Kidney (tissue), 14 donors: Measurements from ENCODE around the gene CWC22. TPM values are rescaled to one million over a fixed set of nuclear protein-coding genes. Genes with fewer than 3 reads are reported as not detected.

ENCODE experiments used
- DNase-seq, 5 donors: peaks; one replicate each; pipeline ENCODE4 v3.0.0-alpha.2; 2013 to 2020
- FAIRE-seq: peaks from 2 replicates; lab custom pipeline; 2012; peaks lifted over from hg19 to GRCh38; lab: Jason Lieb, UNC
- H3K27ac ChIP-seq, 2 donors: one replicate each; pipeline ENCODE4 v1.7.0; 2013; ENCODE audit warnings: low read depth in 2 of 2, low read length in 2 of 2, inconsistent platforms in 1 of 2
- H3K27me3 ChIP-seq: one replicate; pipeline ENCODE4 v1.7.1; 2013; ENCODE audit warnings: low read length, inconsistent platforms; ENCODE audit not compliant: control insufficient read depth, insufficient read depth
- H3K36me3 ChIP-seq, 3 donors: one replicate each; pipeline versions ENCODE4 v1.7.0 to v1.7.1; 2013; ENCODE audit warnings: low read length in 3 of 3, control low read depth in 1 of 3, inconsistent platforms in 1 of 3; ENCODE audit not compliant: insufficient read depth in 3 of 3, control insufficient read depth in 2 of 3
- H3K4me1 ChIP-seq, 3 donors: one replicate each; pipeline versions ENCODE4 v1.7.0 to v1.7.1; 2013; ENCODE audit warnings: low read length in 3 of 3, inconsistent platforms in 1 of 3, low read depth in 1 of 3; ENCODE audit not compliant: control insufficient read depth in 2 of 3, insufficient read depth in 2 of 3
- H3K4me3 ChIP-seq, 3 donors: one replicate each; pipeline versions ENCODE4 v1.7.0 to v1.8.1; 2013; ENCODE audit warnings: low read length in 3 of 3, control low read depth in 1 of 3, inconsistent platforms in 1 of 3
- H3K9ac ChIP-seq, 3 donors: one replicate each; pipeline versions ENCODE4 v1.7.0 to v1.7.1; 2013; ENCODE audit warnings: low read length in 3 of 3, control low read depth in 1 of 3, inconsistent platforms in 1 of 3
- H3K9me3 ChIP-seq, 3 donors: one replicate each; pipeline versions ENCODE4 v1.7.0 to v1.7.1; 2013; ENCODE audit warnings: low read length in 3 of 3, control low read depth in 1 of 3, inconsistent platforms in 1 of 3; ENCODE audit not compliant: control insufficient read depth in 2 of 3, insufficient read depth in 1 of 3
- intact Hi-C: fragments of 100-400 bp; cut with DNase I; formaldehyde crosslinking; loops from one replicate; pipeline ENCODE4 v1.11.1; 2022
- polyA plus RNA-seq: library from polyadenylated mRNA; stranded (reverse); fragments of 350-450 nt; fragmentation: Illumina TruSeq; extraction: RNeasy Lipid Tissue Mini Kit (QIAGEN cat#74804); gene quantifications from one replicate; pipeline ENCODE4 v1.2.3, GENCODE V29; 2014; ENCODE audit warnings: low read depth, low replicate concordance; ENCODE audit not compliant: insufficient read depth
- total RNA-seq: library from RNA; stranded (reverse); fragmentation: NEBNext Ultra II Directional; extraction: Animal tissue kit (Norgen Biotek cat#: 25700); gene quantifications from one replicate; pipeline ENCODE4 v1.2.1, GENCODE V29; 2021
- TF ChIP-seq, protein P1 (sequence below): IDR thresholded peaks from 3 replicates; pipeline ENCODE4 v1.5.1; 2012; ENCODE audit warnings: mild to moderate bottlenecking, moderate library complexity, borderline replicate concordance; ENCODE audit not compliant: insufficient read depth; ENCODE audit errors: extremely low read depth
- donor health status: control.
- donor health status: control.
- donor health status: control.
- donor health status: control.
- donor health status: control.
- donor health status: DM: yes; HTN: yes; CAD: no.
- donor health status: Normal renal cell carcinoma (clear cell type).

Gene CWC22
- total and polyA plus RNA-seq, 2 donors from 2014 or later = 10.3 to 20.6 TPM

DNA sequence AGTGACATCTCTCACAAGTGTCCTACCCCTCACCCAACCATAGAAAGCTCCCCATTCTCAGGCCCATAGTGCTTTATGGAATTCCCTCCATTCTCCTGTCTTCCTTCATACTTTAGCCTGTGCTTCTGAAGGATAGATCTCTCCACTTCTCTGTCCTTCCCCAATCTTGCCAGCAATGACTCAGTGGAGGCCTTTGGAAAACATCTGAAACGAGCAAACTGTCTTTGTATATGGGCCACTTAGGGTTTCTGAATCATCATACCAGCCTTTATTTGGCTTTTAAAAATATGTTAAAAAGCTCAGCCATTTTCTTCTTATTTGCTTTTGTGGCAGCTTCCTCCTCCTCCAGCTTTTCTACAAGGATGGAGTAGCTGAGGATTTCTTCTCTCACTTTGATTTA, 80.1 kb downstream of the CWC22 start:
- no peaks in the 10 kb centered on the region for H3K27me3 ChIP-seq
- no peaks in the 10 kb centered on the region for H3K4me1 ChIP-seq
- TF ChIP-seq, protein P1, sequence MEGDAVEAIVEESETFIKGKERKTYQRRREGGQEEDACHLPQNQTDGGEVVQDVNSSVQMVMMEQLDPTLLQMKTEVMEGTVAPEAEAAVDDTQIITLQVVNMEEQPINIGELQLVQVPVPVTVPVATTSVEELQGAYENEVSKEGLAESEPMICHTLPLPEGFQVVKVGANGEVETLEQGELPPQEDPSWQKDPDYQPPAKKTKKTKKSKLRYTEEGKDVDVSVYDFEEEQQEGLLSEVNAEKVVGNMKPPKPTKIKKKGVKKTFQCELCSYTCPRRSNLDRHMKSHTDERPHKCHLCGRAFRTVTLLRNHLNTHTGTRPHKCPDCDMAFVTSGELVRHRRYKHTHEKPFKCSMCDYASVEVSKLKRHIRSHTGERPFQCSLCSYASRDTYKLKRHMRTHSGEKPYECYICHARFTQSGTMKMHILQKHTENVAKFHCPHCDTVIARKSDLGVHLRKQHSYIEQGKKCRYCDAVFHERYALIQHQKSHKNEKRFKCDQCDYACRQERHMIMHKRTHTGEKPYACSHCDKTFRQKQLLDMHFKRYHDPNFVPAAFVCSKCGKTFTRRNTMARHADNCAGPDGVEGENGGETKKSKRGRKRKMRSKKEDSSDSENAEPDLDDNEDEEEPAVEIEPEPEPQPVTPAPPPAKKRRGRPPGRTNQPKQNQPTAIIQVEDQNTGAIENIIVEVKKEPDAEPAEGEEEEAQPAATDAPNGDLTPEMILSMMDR = no peak
- no peak overlapping the region for H3K9ac ChIP-seq
- H3K4me3 ChIP-seq = no peak overlapping the region
- H3K36me3 ChIP-seq = no peaks in the 10 kb centered on the region
- peaks cover 0 to 10% (median 4%) of the 10 kb centered on the region in 3 donors for H3K9me3 ChIP-seq
- intact Hi-C loops = no loop called here
- DNase-seq (no peak), FAIRE-seq (no peak)
- H3K27ac ChIP-seq = no peak overlapping the region

DNA sequence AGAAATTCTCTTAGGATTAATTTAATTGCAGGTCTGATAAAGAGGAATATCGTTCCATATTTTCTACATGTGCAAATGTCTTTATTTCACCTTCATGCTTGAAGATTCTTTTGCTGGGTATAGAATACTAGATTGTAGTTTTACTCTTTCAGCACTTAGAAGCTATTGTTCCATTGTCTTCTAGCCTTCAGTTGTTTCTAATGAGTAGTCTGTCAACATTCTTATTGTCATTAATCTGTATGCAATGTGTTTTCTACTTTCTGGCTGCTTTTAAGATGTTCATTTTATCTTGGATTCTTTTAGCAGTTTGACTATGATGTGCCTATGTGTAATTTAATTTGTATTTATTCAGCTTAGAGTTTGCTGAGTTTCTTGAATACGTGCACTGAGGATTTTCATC, 81.4 kb downstream of the CWC22 start:
- peaks cover 0 to 10% (median 4%) of the 10 kb centered on the region in 3 donors for H3K9me3 ChIP-seq
- TF ChIP-seq, protein P1 = no peak
- FAIRE-seq (no peak), DNase-seq (no peak)
- H3K4me1 ChIP-seq = no peaks in the 10 kb centered on the region
- H3K27me3 ChIP-seq = no peaks in the 10 kb centered on the region
- no peaks in the 10 kb centered on the region for H3K36me3 ChIP-seq
- no peak overlapping the region for H3K9ac ChIP-seq
- intact Hi-C loops = no loop called here
- H3K4me3 ChIP-seq = no peak overlapping the region
- no peak overlapping the region for H3K27ac ChIP-seq

DNA sequence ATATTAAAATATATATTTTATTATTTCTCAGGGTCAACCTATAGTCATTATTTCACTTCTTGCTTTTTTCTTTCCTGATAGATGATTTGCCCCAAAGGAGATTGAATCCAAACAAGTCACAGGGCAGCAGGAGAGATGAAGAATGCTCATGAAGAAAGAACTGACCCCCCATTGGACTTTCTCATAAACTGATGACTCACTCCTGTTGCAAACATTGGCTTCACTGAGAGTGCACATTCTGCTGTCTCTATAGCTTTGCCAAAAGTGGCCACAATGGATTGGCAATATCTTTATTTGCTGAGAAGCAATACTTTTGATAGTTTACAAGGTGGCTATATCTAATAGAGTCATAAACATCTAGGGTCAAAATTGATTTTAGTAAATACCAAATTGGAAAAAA, 89.8 kb downstream of the CWC22 start:
- no peak for FAIRE-seq
- intact Hi-C loops = no loop called here
- TF ChIP-seq, protein P1 = no peak
- no peak overlapping the region for H3K9ac ChIP-seq
- H3K36me3 ChIP-seq = no peaks in the 10 kb centered on the region
- DNase-seq = no peak
- H3K27ac ChIP-seq = no peak overlapping the region
- H3K4me3 ChIP-seq = no peak overlapping the region
- H3K9me3 ChIP-seq = no peaks in the 10 kb centered on the region
- H3K4me1 ChIP-seq = no peaks in the 10 kb centered on the region
- no peaks in the 10 kb centered on the region for H3K27me3 ChIP-seq

DNA sequence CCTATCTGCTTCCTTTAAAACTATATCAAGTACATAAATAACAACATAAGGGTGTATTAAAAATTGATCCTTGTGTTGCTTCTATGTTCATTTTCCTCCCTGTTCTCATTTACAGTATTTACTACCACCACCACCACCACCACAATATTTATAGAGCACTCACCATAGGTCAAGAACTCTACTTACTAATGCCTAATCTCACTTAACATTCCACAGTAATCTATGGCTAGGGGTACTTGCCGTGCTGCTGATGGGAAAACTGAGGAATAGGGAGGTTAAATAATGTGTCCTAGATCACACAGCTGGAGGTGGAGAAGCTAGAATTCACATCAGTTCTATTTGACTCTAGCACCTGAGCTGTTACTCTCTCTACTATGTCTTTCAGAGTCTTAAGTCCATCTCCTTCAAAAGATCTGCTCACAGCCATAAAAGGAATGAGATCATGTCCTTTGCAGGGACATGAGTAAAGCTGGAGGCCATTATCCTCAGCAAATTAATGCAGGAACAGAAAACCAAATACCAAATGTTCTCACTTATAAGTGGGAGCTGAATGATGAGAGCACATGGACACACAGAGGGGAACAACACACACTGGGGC, 91.6 kb downstream of the CWC22 start:
- no peaks in the 10 kb centered on the region for H3K36me3 ChIP-seq
- H3K9me3 ChIP-seq = no peaks in the 10 kb centered on the region
- H3K27me3 ChIP-seq = no peaks in the 10 kb centered on the region
- H3K4me3 ChIP-seq = no peak overlapping the region
- DNase-seq (no peak), FAIRE-seq (no peak)
- no peak overlapping the region for H3K27ac ChIP-seq
- TF ChIP-seq, protein P1 = no peak
- no peaks in the 10 kb centered on the region for H3K4me1 ChIP-seq
- no peak overlapping the region for H3K9ac ChIP-seq
- intact Hi-C loops = no loop called here
